Fibroblast of villous mesenchyme (primary cell): ENCODE measurements around the gene DNAH2. TPM values are rescaled to one million over a fixed set of nuclear protein-coding genes. Genes with fewer than 3 reads are reported as not detected.

Experiments
- DNase-seq: peaks from one replicate; pipeline ENCODE4 v3.0.0-alpha.2; 2010; ENCODE audit warnings: low read depth
- H3K4me3 ChIP-seq: 2 replicates; pipeline ENCODE4 v1.5.1; 2011; ENCODE audit warnings: low read depth, mild to moderate bottlenecking, low read length
- total RNA-seq: library from RNA; depleted of rRNA; stranded (reverse); fragments of >200 nt; gene quantifications from 2 replicates; pipeline ENCODE4 v1.2.3, GENCODE V29; 2012
- TF ChIP-seq, protein P1 (sequence below): IDR thresholded peaks from 2 replicates; pipeline ENCODE4 v1.5.1; 2012; ENCODE audit warnings: low read depth, mild to moderate bottlenecking, low read length; ENCODE audit not compliant: insufficient read depth

Gene DNAH2, protein sequence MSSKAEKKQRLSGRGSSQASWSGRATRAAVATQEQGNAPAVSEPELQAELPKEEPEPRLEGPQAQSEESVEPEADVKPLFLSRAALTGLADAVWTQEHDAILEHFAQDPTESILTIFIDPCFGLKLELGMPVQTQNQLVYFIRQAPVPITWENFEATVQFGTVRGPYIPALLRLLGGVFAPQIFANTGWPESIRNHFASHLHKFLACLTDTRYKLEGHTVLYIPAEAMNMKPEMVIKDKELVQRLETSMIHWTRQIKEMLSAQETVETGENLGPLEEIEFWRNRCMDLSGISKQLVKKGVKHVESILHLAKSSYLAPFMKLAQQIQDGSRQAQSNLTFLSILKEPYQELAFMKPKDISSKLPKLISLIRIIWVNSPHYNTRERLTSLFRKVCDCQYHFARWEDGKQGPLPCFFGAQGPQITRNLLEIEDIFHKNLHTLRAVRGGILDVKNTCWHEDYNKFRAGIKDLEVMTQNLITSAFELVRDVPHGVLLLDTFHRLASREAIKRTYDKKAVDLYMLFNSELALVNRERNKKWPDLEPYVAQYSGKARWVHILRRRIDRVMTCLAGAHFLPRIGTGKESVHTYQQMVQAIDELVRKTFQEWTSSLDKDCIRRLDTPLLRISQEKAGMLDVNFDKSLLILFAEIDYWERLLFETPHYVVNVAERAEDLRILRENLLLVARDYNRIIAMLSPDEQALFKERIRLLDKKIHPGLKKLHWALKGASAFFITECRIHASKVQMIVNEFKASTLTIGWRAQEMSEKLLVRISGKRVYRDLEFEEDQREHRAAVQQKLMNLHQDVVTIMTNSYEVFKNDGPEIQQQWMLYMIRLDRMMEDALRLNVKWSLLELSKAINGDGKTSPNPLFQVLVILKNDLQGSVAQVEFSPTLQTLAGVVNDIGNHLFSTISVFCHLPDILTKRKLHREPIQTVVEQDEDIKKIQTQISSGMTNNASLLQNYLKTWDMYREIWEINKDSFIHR (N-terminal part only)
- under 0.01 and 0.43 TPM in 2 replicates for total RNA-seq

DNA sequence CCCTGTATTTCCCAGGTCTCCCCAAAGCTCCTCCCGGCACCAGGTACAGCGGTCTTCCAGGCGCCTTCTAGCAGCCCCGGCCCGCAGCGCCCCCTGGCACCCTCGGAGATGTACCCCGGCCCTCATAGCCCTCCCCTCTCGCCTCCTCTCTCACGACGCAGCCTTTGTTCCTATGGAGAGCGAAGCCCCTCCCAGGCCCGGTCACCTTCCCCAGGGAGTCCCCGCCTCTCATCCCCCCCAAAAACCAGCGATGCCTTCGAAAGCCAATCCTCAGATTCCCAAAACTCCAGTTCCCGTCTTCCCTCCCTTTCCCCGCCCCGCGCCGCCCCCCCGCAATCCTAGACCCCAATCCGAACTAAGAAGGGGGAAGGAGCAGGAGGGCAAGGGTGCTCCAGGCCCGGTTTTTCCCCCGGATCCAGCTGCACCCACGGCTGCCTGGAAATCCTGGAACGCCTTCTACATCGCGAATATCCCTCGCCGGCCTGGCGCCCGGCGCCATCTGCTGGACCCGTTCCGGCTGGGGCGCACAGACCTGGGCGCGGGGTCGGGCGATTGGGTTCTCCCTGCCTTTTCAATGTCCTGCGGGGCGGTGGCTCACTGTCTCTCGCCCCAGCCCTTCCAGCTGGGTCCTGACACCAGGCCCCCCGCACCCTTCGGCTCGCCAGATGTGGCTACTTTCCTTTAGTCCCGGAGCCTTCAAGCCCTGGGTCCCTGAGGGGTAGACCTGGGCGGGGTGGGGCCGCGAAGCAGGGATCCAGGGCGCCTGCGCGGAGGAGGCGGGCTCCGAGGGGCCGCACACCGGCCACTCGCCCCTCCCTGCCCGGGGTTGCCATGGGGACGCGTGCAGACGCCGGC lies at the start of gene DNAH2:
DNAH2 (plus strand) TSS at position 844 of the 855 bp plus-strand sequence. CDS start 1,991 bp downstream, outside the sequence.
- peak; percentile 94 for DNase-seq
- TF ChIP-seq, protein P1, sequence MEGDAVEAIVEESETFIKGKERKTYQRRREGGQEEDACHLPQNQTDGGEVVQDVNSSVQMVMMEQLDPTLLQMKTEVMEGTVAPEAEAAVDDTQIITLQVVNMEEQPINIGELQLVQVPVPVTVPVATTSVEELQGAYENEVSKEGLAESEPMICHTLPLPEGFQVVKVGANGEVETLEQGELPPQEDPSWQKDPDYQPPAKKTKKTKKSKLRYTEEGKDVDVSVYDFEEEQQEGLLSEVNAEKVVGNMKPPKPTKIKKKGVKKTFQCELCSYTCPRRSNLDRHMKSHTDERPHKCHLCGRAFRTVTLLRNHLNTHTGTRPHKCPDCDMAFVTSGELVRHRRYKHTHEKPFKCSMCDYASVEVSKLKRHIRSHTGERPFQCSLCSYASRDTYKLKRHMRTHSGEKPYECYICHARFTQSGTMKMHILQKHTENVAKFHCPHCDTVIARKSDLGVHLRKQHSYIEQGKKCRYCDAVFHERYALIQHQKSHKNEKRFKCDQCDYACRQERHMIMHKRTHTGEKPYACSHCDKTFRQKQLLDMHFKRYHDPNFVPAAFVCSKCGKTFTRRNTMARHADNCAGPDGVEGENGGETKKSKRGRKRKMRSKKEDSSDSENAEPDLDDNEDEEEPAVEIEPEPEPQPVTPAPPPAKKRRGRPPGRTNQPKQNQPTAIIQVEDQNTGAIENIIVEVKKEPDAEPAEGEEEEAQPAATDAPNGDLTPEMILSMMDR, result peak; percentile 57
- H3K4me3 ChIP-seq, result peak within 1 kb of the TSS; percentile 76

DNA sequence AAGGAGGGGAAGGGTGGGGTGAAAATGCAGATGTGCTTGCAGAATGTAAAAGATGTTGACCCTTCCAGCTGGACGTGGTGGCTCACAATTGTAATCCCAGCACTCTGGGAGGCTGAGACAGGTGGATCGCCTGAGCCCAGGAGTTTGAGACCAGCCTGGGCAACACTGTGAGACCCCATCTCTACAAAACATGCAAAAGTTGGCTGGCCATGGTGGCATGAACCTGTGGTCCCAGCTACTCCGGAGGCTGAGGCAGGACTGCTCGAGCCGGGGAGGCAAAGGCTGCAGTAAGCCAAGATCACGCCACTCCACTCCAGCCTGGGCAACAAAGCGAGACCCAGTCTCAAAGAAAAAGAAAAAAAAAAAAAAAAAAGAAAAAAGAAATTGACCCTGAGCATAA lies 49.1 kb upstream of the DNAH2 start:
- no peak overlapping the region for H3K4me3 ChIP-seq
- DNase-seq, result no peak
- TF ChIP-seq, protein P1, result no peak

DNA sequence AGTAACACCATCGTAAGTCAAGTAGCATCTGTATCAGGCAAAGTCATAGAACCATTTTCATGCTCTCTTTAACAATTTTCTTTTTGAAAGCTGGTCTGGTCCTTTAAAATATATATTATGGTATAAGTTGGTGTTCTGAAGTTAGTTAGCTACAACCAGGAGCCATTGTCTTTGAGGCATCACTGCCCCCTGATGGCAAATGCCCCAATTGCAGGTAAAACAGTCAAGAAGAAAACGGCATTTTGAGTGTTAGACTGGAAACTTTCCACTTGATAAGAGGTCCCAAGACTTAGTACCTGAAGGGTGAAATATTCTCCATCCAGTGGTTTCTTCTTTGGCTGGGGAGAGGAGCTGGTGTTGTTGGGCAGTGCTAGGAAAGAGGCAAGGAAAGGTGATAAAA lies 44.3 kb upstream of the DNAH2 start:
- DNase-seq, result no peak

DNA sequence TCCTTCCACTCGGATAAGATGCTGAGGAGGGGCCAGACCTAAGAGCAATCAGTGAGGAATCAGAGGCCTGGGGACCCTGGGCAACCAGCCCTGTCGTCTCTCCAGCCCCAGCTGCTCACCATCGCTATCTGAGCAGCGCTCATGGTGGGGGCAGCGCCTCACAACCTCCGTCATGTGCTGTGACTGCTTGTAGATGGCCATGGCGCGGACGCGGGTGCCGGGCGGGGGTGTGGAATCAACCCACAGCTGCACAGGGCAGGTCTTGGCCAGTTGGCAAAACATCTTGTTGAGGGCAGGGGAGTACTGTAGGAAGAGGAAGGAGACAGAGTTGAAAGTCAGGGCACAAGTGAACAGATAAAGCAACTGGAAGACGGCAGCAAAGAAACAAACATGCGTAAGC lies 42.6 kb upstream of the DNAH2 start:
- no peak overlapping the region for H3K4me3 ChIP-seq
- no peak for DNase-seq
- TF ChIP-seq, protein P1, result no peak

More for the DNA sequence above, 44.3 kb upstream of the DNAH2 start:
- TF ChIP-seq, protein P1, result peak; percentile 11
- no peak overlapping the region for H3K4me3 ChIP-seq

DNA sequence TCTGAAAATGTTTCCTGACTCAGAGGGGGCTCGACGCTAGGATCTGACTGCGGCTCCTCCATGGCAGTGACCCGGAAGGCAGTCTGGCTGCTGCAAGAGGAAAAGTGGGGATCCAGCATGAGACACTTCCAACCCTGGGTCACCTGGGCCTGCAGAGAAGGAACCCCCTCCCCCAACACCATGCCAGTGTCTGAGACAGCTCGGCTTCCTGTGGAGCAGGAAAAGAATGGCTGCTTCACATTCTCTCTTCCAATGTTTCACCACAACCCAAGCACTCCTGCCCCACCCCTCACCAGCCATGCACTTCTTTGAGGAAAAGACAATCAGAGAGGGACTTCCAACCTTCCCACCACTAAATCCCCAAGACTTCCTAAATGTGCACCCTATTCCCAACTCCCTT lies 41.0 kb upstream of the DNAH2 start:
- TF ChIP-seq, protein P1, result no peak
- no peak for DNase-seq
- no peak overlapping the region for H3K4me3 ChIP-seq

DNA sequence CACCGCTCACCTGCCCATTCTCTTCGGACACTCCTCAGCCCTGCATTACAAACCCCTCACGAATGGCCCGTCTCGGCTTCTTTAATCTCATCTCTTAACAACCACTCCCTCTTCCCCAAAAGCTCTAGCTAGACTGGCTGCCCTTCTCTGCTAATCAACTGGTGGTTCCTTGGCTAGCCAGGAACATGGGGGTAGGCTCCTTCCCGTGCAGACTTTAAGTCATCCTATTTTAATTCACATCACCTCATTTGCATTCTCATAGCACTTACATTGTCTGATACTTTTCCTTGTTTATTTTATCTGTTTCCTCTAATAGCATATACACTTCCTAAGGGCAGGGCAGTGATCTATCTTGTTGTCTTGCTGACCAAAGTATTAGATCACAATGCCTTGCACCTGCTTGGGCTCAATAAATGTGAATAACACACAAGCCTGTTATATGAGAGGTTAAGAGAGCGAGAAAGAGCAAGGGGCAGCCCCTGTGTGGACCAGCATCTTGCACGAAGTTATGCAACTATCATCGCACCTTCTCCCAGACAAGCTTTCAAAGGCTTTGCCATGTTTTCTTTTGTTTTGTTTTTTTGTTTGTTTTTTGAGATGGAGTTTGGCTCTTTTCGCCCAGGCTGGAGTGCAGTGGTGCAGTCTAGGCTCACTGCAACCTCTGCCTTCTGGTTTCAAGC lies 40.0 kb upstream of the DNAH2 start:
- H3K4me3 ChIP-seq, result no peak overlapping the region
- TF ChIP-seq, protein P1, result no peak
- no peak for DNase-seq
